Suprapubic skin (tissue), 2 donors: ENCODE data around the gene NDST4.

ENCODE experiments used
- EP300 ChIP-seq: sonication (generic); formaldehyde crosslinking; IDR thresholded peaks from one replicate; pipeline ENCODE4 v1.6.1; 2017; ENCODE audit warnings: antibody characterized with exemption
- POLR2A ChIP-seq, 2 donors: fragments of 450-650 bp; IDR thresholded peaks; one replicate each; pipeline ENCODE4 v1.6.1; 2017; ENCODE audit warnings: antibody characterized with exemption in 2 of 2, mild to moderate bottlenecking in 2 of 2, moderate library complexity in 2 of 2

DNA sequence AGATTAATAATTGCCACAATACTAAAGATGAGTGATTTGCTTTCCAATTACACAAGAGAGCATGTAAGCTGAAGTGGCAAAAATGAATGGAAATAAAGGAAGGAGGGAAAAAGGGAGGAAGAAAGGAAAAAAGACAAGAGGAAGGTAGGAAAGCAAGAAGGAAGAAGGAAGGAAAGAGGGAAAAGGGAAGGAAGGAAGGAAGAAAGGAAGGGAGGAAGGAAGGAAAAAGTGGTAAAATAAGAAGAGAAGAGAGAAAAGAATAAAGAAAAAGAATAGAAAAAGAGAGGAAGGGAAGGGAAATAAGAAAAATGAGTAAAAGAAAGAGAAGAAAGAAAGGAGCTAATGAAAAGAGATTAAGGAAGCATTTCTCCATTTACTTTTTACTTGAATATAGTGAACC is 4.6 kb downstream of the NDST4 start:
- TF ChIP-seq EP300 (no peak), POLR2A (IDR thresholded peaks at IDR 0.05) (no peak)
